Prostate gland (tissue), 2 donors: ENCODE measurements around the gene SENP8.

Source experiments
- POLR2A ChIP-seq: fragments of 450-650 bp; IDR thresholded peaks from one replicate; pipeline ENCODE4 v1.6.1; 2016; ENCODE audit warnings: antibody characterized with exemption, mild to moderate bottlenecking
- POLR2AphosphoS5 ChIP-seq: sonication (generic); formaldehyde crosslinking; IDR thresholded peaks from one replicate; pipeline ENCODE4 v1.6.1; 2017; ENCODE audit warnings: antibody characterized with exemption
- TF ChIP-seq, protein P1 (sequence below), 4 experiments: fragments of 200-600 bp in 2 of 4; fragments of 450-650 bp in 2 of 4; sonication (generic) in 2 of 4; IDR thresholded peaks; 1 replicate in 3 of 4; 2 replicates in 1 of 4; pipeline ENCODE4 v1.5.1; 2016 to 2019; ENCODE audit warnings: antibody characterized with exemption in 4 of 4, mild to moderate bottlenecking in 2 of 4, moderate library complexity in 2 of 4

- TF ChIP-seq, protein P1, sequence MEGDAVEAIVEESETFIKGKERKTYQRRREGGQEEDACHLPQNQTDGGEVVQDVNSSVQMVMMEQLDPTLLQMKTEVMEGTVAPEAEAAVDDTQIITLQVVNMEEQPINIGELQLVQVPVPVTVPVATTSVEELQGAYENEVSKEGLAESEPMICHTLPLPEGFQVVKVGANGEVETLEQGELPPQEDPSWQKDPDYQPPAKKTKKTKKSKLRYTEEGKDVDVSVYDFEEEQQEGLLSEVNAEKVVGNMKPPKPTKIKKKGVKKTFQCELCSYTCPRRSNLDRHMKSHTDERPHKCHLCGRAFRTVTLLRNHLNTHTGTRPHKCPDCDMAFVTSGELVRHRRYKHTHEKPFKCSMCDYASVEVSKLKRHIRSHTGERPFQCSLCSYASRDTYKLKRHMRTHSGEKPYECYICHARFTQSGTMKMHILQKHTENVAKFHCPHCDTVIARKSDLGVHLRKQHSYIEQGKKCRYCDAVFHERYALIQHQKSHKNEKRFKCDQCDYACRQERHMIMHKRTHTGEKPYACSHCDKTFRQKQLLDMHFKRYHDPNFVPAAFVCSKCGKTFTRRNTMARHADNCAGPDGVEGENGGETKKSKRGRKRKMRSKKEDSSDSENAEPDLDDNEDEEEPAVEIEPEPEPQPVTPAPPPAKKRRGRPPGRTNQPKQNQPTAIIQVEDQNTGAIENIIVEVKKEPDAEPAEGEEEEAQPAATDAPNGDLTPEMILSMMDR (IDR thresholded peaks at IDR 0.05): no peak
- no peak for TF ChIP-seq POLR2A
- TF ChIP-seq POLR2AphosphoS5: peak; percentile 12
Measured at GRCh38 chr15:72179950-72180581, 61.9 kb downstream of the SENP8 start.
